BLaER1 treated with 17β-estradiol and CSF1 and Interleukin-3, amounts not matched to agents 10 nM and 100 nM (cell line): ENCODE data around the gene RNF152.

Experiments used
- H3K27ac ChIP-seq, 11 experiments: shearing (Covaris generic); formaldehyde crosslinking; 2 replicates each; pipeline ENCODE4 v1.8.1; 2022
- H3K27me3 ChIP-seq, 11 experiments: shearing (Covaris generic); formaldehyde crosslinking; 2 replicates each; pipeline ENCODE4 v1.8.1; 2022
- H3K36me3 ChIP-seq, 11 experiments: shearing (Covaris generic); formaldehyde crosslinking; 2 replicates each; pipeline ENCODE4 v1.8.1; 2022
- H3K4me1 ChIP-seq, 10 experiments: shearing (Covaris generic); formaldehyde crosslinking; 2 replicates each; pipeline ENCODE4 v1.8.1; 2022
- H3K4me2 ChIP-seq, 11 experiments: shearing (Covaris generic); formaldehyde crosslinking; 2 replicates each; pipeline ENCODE4 v1.8.1; 2022
- H3K4me3 ChIP-seq, 10 experiments: shearing (Covaris generic); formaldehyde crosslinking; 2 replicates each; pipeline ENCODE4 v1.8.1; 2022
- H3K9ac ChIP-seq, 11 experiments: shearing (Covaris generic); formaldehyde crosslinking; 2 replicates each; pipeline ENCODE4 v1.8.1; 2022
- H3K9me3 ChIP-seq, 11 experiments: shearing (Covaris generic); formaldehyde crosslinking; replicated peaks in 1 of 11; 2 replicates each; pipeline ENCODE4 v1.8.1; 2022
- H4K20me1 ChIP-seq, 11 experiments: shearing (Covaris generic); formaldehyde crosslinking; 2 replicates each; pipeline ENCODE4 v1.8.1; 2022
- Cebpa-rat ChIP-seq, 11 experiments: shearing (Covaris generic); IDR thresholded peaks; 2 replicates each; pipeline ENCODE4 v1.8.1; 2022

RNF152 gene

GRCh38 chr18:61892683-61893308 is at the start of gene RNF152:
TSS of gene RNF152 (minus strand) at chr18:61893007. CDS start at chr18:61816463, 76,544 bp downstream.
- Histone ChIP-seq H3K36me3 (no peaks in the 10 kb centered on the region), H3K4me3 (peak within 1 kb of the TSS; percentile 63 to 89 (median 80))

DNA sequence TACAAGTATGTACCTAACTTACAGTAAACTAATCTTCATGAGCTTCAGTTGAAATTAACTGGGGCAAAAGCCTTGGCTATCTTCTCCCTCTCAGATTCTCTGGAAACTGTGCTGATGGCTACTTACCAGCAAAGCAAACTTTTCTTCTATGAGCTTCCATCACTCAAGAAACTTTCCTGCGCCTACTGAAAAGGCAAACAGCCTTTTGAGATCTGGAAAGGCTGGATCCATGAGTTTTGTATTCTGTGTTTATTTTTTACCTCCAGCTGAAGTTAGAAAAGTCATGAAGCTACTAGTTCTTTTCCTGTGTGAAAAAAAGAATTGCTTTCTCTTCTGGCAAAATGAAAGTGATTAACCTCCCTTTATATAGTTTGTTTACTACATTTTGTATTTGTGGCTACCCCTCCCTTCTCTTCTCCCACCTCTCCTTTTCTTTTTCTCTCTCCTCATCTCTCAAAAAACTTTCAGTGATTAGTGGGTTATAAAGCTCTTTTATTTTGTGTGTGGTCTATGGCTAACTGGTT is 49.2 kb upstream of the RNF152 start:
- no peak overlapping the region for H3K27ac ChIP-seq

More at GRCh38 chr18:61892683-61893308, at the start of gene RNF152:
- H3K4me2 ChIP-seq, result peak within 1 kb of the TSS; percentile 96 to 100 (median 100)
- H3K27me3 ChIP-seq, result peaks cover 30 to 87% (median 36%) of the 10 kb centered on the region in 11 experiments
- H3K9me3 ChIP-seq, result no peaks in the 10 kb centered on the region
- peaks cover 7 to 25% (median 17%) of the 10 kb centered on the region in 10 experiments; a peak in 18 of 20 replicates for H3K4me1 ChIP-seq
- H4K20me1 ChIP-seq, result peaks cover 0 to 18% (median 0%) of the 10 kb centered on the region in 11 experiments; a peak in 4 of 22 replicates
- peak within 1 kb of the TSS in 2 of 11 experiments; percentile 30 to 35; a peak in 1 of 22 replicates for H3K27ac ChIP-seq
- no peak for TF ChIP-seq Cebpa-rat (IDR thresholded peaks at IDR 0.05)
- H3K9ac ChIP-seq, result peak within 1 kb of the TSS; percentile 36 to 81 (median 73); a peak in 21 of 22 replicates

DNA sequence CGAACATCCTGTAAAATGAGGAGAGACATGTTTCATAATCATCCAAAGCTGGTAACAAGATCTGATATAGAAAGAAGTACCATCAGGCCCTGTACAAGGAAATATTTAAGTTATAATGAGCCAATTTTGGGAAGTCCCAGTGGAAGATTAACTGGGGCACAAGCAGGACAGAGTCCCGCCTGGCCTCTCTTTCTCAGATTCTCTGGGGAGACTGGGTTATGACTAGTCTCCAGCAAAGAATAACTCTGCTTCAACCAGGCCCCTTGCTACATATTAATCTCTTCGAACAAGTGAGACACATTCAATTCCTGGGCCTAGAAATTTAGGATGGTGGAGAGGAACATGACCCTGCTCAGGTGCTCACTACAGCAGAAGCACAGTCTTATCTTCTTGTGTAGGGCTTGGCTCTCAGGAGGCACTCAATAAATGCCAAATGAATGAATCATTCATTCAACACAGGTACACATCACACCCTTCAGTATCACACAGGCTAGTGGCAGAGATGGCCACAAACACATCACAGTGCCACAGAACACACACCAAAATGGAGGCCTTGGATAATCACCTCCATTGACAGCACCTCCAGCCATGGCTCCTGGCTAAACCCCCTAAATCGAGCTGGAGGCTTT is 46.4 kb upstream of the RNF152 start:
- peaks cover 0 to 16% (median 11%) of the 10 kb centered on the region in 10 experiments; a peak in 13 of 20 replicates for H3K4me1 ChIP-seq
- no peak overlapping the region for H3K9ac ChIP-seq
- H3K27me3 ChIP-seq, result peaks cover 0 to 90% (median 0%) of the 10 kb centered on the region in 11 experiments; a peak in 5 of 22 replicates
- no peak overlapping the region for H3K4me2 ChIP-seq
- H3K9me3 ChIP-seq, result peaks cover 0 to 26% (median 10%) of the 10 kb centered on the region in 11 experiments; a peak in 13 of 22 replicates
- no peaks in the 10 kb centered on the region for H4K20me1 ChIP-seq
- H3K36me3 ChIP-seq, result no peaks in the 10 kb centered on the region
- no peak for TF ChIP-seq Cebpa-rat (IDR thresholded peaks at IDR 0.05)
- no peak overlapping the region for H3K4me3 ChIP-seq
- H3K27ac ChIP-seq, result no peak overlapping the region

More for the DNA sequence above, 49.2 kb upstream of the RNF152 start:
- Histone ChIP-seq H3K4me1 (peaks cover 0 to 7% (median 1%) of the 10 kb centered on the region in 10 experiments; a peak in 5 of 20 replicates), H4K20me1 (no peaks in the 10 kb centered on the region), H3K9ac (no peak overlapping the region), H3K9me3 (peaks cover 0 to 26% (median 10%) of the 10 kb centered on the region in 11 experiments; a peak in 13 of 22 replicates), H3K27me3 (peaks cover 0 to 92% (median 0%) of the 10 kb centered on the region in 11 experiments; a peak in 5 of 22 replicates), H3K36me3 (no peaks in the 10 kb centered on the region), H3K4me3 (no peak overlapping the region), H3K4me2 (peak overlapping the region in 3 of 11 experiments; percentile 3 to 30 (median 13); a peak in 5 of 22 replicates)
- no peak for TF ChIP-seq Cebpa-rat (IDR thresholded peaks at IDR 0.05)

DNA sequence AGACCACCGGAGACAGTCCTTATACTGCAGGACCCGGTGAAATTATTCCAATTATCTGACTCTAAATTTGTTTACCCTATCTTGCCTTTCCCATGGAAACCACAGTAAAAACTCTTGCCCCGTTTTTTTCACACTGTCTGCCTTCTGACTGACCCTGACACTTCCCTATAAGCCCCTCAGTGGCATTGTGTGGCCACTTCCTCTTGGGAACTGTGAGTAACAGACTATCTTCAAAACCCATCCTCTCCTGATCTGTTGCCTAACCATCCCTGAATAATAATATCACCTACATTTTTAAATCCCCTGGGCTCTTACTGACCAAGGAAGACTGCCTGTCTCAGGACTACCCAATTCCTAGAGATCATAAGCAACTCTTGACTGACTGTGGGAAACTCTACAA is 42.6 kb upstream of the RNF152 start:
- Histone ChIP-seq H3K27me3 (peaks cover 0 to 81% (median 0%) of the 10 kb centered on the region in 11 experiments; a peak in 4 of 22 replicates), H4K20me1 (no peaks in the 10 kb centered on the region), H3K4me3 (no peak overlapping the region), H3K4me1 (peaks cover 0 to 11% (median 8%) of the 10 kb centered on the region in 10 experiments; a peak in 10 of 20 replicates), H3K9me3 (peaks cover 0 to 20% (median 2%) of the 10 kb centered on the region in 11 experiments; a peak in 11 of 22 replicates), H3K4me2 (peak overlapping the region in 6 of 11 experiments; percentile 8 to 40 (median 21); a peak in 9 of 22 replicates), H3K36me3 (no peaks in the 10 kb centered on the region), H3K9ac (no peak overlapping the region), H3K27ac (no peak overlapping the region)
- no peak for TF ChIP-seq Cebpa-rat (IDR thresholded peaks at IDR 0.05)

DNA sequence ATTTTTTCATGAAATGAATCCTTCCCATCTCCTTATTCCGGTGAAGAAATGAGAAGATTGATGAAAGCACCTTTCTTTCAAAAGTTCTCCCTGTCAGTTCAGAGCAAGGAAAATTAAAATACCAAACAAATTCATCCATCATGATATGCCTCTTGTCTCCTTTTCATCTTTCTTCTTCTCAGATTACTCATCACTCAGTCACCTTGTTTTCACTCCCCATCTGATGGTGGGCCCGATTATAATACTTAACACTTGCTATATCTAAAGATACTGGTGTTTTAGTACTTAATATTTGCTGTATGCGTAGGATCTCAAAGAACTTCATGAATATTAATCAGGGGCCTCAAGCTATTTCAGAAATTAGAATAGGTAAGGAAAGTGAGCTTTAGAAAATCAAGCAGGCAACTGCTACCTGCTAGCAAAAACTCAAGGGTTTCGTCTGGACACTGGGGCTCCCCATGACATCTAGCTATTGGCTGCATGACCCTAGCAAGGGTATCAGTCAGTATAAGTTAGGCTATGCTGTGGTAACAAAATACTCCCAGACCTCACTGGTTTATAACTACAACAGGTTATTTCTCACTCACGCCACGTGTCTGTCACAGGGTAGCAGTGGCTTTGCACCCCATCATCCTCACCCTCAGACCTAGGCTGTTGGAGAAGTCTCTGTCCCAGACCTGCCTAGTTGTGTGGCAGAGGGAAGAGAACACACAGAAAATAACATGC is 39.0 kb upstream of the RNF152 start:
- Histone ChIP-seq H3K9ac (no peak overlapping the region), H3K36me3 (no peaks in the 10 kb centered on the region), H3K27ac (no peak overlapping the region), H3K9me3 (peaks cover 13 to 28% (median 20%) of the 10 kb centered on the region in 11 experiments; a peak in 21 of 22 replicates), H4K20me1 (no peaks in the 10 kb centered on the region), H3K4me3 (no peak overlapping the region), H3K4me2 (no peak overlapping the region), H3K4me1 (peaks cover 0 to 11% (median 8%) of the 10 kb centered on the region in 10 experiments; a peak in 10 of 20 replicates), H3K27me3 (peaks cover 0 to 59% (median 0%) of the 10 kb centered on the region in 11 experiments; a peak in 4 of 22 replicates)
- no peak for TF ChIP-seq Cebpa-rat (IDR thresholded peaks at IDR 0.05)

- H3K36me3 ChIP-seq, result no peaks in the 10 kb centered on the region
- no peak for TF ChIP-seq Cebpa-rat (IDR thresholded peaks at IDR 0.05)
- H3K27me3 ChIP-seq, result peaks cover 0 to 51% (median 0%) of the 10 kb centered on the region in 11 experiments; a peak in 4 of 22 replicates
- peaks cover 0 to 2% (median under 1%) of the 10 kb centered on the region in 10 experiments; a peak in 6 of 20 replicates for H3K4me1 ChIP-seq
- H3K4me2 ChIP-seq, result no peak overlapping the region
- H3K4me3 ChIP-seq, result no peak overlapping the region
- H3K27ac ChIP-seq, result no peak overlapping the region
- no peak overlapping the region for H3K9ac ChIP-seq
- no peaks in the 10 kb centered on the region for H4K20me1 ChIP-seq
- H3K9me3 ChIP-seq, result peaks cover 13 to 34% (median 23%) of the 10 kb centered on the region in 11 experiments; a peak in 21 of 22 replicates
These were observed 37.3 kb upstream of the RNF152 start for GRCh38 chr18:61929881-61930640.

DNA sequence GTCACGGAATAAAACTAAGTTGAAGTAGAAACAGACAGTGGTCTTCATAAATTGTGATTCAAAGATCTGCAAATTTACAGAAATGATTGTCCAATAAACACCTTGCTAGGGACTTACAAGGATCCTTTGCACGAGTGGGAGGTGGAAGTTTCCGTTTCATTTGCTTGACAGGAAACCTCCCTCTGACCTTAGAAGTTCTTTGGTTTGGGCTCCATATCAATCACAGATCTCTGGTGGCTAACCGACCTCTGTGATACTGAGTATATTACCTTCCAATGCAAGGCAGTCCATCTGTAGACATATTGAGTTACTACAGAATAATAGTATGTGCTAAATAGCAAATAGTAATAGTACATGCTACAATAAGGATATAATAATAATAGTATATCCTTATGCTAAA is 33.7 kb upstream of the RNF152 start:
- H3K4me2 ChIP-seq, result no peak overlapping the region
- H3K4me3 ChIP-seq, result no peak overlapping the region
- H3K27ac ChIP-seq, result no peak overlapping the region
- peaks cover 0 to 5% (median 0%) of the 10 kb centered on the region in 10 experiments; a peak in 3 of 20 replicates for H3K4me1 ChIP-seq
- TF ChIP-seq Cebpa-rat (IDR thresholded peaks at IDR 0.05), result no peak
- H3K9ac ChIP-seq, result no peak overlapping the region
- no peaks in the 10 kb centered on the region for H3K36me3 ChIP-seq
- peaks cover 13 to 33% (median 21%) of the 10 kb centered on the region in 11 experiments; a peak in 21 of 22 replicates for H3K9me3 ChIP-seq
- H4K20me1 ChIP-seq, result no peaks in the 10 kb centered on the region
- H3K27me3 ChIP-seq, result peaks cover 0 to 39% (median 0%) of the 10 kb centered on the region in 11 experiments; a peak in 4 of 22 replicates

DNA sequence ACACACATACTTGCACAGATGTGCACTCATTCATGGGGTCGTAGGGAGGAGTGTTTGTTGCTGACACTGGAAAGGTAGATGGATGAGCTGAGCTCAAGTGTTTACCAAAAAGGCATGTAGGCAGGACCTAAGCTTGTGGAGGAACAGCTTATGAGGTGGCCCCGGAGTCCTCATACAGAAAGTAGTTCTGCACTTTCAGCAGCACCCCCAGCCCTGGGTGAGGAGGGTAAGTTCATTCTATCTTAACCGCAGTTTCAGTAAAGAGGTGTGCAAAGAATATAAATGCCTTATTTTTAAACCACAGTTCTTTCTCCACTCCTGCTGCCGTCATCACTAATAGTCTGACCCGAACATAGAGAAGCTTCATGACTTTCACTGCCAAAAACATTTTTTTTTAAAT is 31.7 kb upstream of the RNF152 start:
- TF ChIP-seq Cebpa-rat (IDR thresholded peaks at IDR 0.05), result no peak
- no peak overlapping the region for H3K4me2 ChIP-seq
- no peak overlapping the region for H3K4me3 ChIP-seq
- no peaks in the 10 kb centered on the region for H3K36me3 ChIP-seq
- peaks cover 0 to 10% (median 0%) of the 10 kb centered on the region in 10 experiments; a peak in 3 of 20 replicates for H3K4me1 ChIP-seq
- no peak overlapping the region for H3K9ac ChIP-seq
- H3K27me3 ChIP-seq, result peaks cover 0 to 25% (median 0%) of the 10 kb centered on the region in 11 experiments; a peak in 3 of 22 replicates
- H3K27ac ChIP-seq, result no peak overlapping the region
- H4K20me1 ChIP-seq, result no peaks in the 10 kb centered on the region
- H3K9me3 ChIP-seq, result peaks cover 13 to 33% (median 21%) of the 10 kb centered on the region in 11 experiments; a peak in 21 of 22 replicates
